ENCODE measurements around the gene THOC7. TPM values are rescaled to one million over a fixed set of nuclear protein-coding genes. Genes with fewer than 3 reads are reported as not detected.

Gene THOC7
- total RNA-seq, 1 donor from 2014 or later: 48.9 TPM

DNA sequence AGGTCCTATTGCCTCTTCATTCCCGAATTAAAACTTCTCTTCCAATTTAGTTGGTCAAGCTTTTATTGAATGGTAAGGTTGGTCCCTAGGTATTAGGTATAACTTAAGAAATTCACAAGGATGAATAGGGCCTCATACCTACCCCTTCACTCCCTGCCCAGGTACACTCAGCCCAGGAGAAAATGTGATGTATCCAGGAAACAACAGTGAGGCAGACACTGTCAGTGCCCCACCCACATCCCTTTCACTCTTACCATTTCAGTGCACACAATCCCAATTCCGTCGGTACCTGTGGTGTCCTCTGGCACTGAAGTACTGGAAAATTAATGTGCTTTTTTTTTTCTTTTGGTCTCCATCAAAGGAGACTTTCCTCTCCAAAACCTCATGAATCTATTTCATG is 55.0 kb downstream of the THOC7 start:
- H3K27me3 Mint-ChIP-seq (ENCODE audit: low read depth): no peaks in the 10 kb centered on the region
- H3K4me1 Mint-ChIP-seq (ENCODE audit: low read depth): no peaks in the 10 kb centered on the region
- DNase-seq (ENCODE audit: low spot score): no peak
- peaks cover 3% of the 10 kb centered on the region for H3K9me3 Mint-ChIP-seq (ENCODE audit: low read depth)
- TF ChIP-seq, protein P1, sequence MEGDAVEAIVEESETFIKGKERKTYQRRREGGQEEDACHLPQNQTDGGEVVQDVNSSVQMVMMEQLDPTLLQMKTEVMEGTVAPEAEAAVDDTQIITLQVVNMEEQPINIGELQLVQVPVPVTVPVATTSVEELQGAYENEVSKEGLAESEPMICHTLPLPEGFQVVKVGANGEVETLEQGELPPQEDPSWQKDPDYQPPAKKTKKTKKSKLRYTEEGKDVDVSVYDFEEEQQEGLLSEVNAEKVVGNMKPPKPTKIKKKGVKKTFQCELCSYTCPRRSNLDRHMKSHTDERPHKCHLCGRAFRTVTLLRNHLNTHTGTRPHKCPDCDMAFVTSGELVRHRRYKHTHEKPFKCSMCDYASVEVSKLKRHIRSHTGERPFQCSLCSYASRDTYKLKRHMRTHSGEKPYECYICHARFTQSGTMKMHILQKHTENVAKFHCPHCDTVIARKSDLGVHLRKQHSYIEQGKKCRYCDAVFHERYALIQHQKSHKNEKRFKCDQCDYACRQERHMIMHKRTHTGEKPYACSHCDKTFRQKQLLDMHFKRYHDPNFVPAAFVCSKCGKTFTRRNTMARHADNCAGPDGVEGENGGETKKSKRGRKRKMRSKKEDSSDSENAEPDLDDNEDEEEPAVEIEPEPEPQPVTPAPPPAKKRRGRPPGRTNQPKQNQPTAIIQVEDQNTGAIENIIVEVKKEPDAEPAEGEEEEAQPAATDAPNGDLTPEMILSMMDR (IDR thresholded peaks at IDR 0.05): no peak
- H3K4me3 Mint-ChIP-seq (ENCODE audit: unreplicated experiment): no peak overlapping the region
- H3K27ac Mint-ChIP-seq (ENCODE audit: unreplicated experiment): no peak overlapping the region
- no peaks in the 10 kb centered on the region for H3K36me3 Mint-ChIP-seq (ENCODE audit: low read depth)

DNA sequence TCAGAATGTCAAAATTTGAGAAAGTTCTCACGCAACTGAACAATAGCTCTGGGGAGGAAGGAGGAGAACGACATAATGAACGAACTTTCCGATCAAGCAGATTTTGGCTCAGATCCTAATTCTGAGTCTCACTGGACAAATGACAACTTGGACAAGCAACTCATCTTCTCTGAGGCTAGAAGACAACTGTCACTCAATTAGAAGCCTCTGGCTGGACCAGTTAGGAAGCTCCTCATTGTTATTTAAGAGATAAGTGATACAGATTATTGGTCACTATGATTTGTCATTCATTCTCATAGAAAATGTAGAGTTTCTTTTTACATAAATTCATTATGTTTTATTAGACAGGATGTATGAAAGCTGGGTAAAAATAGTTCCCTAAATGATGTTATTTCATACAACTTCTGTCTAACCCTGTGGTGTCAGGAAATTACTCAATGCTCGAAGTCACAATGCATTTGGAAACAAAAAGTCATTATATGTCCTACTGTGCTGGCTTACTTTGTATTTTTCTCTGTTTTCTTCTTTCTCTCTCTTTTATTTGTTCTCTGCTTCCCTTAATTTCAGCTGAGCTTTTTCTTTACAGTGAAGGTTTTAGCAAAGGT is 55.5 kb downstream of the THOC7 start:
- Mint-ChIP-seq H3K27ac (ENCODE audit: unreplicated experiment) (no peak overlapping the region), H3K4me3 (ENCODE audit: unreplicated experiment) (no peak overlapping the region), H3K27me3 (ENCODE audit: low read depth) (peaks cover 2% of the 10 kb centered on the region), H3K4me1 (ENCODE audit: low read depth) (no peaks in the 10 kb centered on the region), H3K36me3 (ENCODE audit: low read depth) (no peaks in the 10 kb centered on the region), H3K9me3 (ENCODE audit: low read depth) (peaks cover 3% of the 10 kb centered on the region)
- TF ChIP-seq, protein P1 (IDR thresholded peaks at IDR 0.05): no peak
- no peak for DNase-seq (ENCODE audit: low spot score)

DNA sequence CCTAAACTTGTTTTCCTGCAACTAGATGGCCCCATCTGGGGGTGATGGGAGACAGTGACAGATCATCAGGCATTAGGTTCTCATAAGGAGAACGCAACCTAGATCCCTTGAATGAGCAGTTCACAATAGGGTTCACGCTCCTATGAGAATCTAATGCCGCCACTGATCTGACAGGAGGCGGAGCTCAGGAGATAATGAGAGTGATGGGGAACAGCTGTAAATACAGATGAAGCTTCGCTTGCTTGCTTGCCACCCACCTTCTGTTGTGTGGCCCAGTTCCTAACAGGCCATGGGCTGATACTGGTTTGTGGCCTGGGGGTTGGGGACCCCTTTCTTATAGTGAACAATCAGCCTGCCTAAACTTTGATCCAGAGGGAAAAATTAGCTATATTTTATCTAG is 59.7 kb downstream of the THOC7 start:
- TF ChIP-seq, protein P1 (IDR thresholded peaks at IDR 0.05): no peak
- no peaks in the 10 kb centered on the region for H3K4me1 Mint-ChIP-seq (ENCODE audit: low read depth)
- H3K27ac Mint-ChIP-seq (ENCODE audit: unreplicated experiment): no peak overlapping the region
- no peaks in the 10 kb centered on the region for H3K36me3 Mint-ChIP-seq (ENCODE audit: low read depth)
- no peak overlapping the region for H3K4me3 Mint-ChIP-seq (ENCODE audit: unreplicated experiment)
- DNase-seq (ENCODE audit: low spot score): no peak
- H3K27me3 Mint-ChIP-seq (ENCODE audit: low read depth): peaks cover 3% of the 10 kb centered on the region
- H3K9me3 Mint-ChIP-seq (ENCODE audit: low read depth): peaks cover 3% of the 10 kb centered on the region

DNA sequence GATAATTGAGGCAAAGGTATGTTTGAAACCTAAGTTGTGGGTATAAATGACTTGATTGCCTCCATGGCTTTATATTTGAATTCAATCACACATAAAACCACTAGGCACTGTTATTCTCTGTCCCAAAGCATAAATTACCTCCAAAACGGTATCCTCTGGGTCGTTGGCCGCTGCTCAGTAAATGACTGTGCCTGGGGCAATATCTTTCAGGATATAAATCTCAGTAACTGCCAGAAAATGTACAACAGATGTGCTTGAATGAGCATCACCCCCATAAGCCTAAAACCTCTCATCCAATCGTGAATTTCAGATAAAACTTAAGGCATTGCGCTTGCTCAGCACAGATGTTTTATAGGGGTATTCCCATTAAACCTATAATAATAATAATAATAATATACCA is 63.5 kb downstream of the THOC7 start:
- H3K36me3 Mint-ChIP-seq (ENCODE audit: low read depth): no peaks in the 10 kb centered on the region
- H3K27me3 Mint-ChIP-seq (ENCODE audit: low read depth): peaks cover 9% of the 10 kb centered on the region
- H3K9me3 Mint-ChIP-seq (ENCODE audit: low read depth): no peaks in the 10 kb centered on the region
- TF ChIP-seq, protein P1 (IDR thresholded peaks at IDR 0.05): no peak
- DNase-seq (ENCODE audit: low spot score): no peak
- H3K27ac Mint-ChIP-seq (ENCODE audit: unreplicated experiment): no peak overlapping the region
- no peak overlapping the region for H3K4me3 Mint-ChIP-seq (ENCODE audit: unreplicated experiment)
- H3K4me1 Mint-ChIP-seq (ENCODE audit: low read depth): no peaks in the 10 kb centered on the region

DNA sequence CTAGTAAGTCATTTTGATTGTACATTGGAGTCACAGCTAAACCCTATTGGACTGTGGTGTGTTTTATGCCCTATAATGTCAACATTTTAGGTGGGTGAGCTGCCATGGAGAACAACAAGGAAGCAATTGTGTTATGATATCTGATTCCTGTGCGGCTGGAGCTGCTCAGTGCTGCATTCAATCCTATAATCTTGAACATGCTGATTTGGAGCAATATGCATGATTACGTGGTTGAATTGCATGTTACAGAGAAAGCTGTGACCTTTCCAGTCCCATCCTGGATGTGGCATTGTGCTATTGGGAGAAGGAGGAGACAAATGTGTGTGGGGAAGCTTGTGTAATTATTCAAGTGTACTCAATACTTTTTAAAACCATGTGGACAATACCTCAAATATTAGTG is 64.7 kb downstream of the THOC7 start:
- TF ChIP-seq, protein P1 (IDR thresholded peaks at IDR 0.05): no peak
- Mint-ChIP-seq H3K4me3 (ENCODE audit: unreplicated experiment) (no peak overlapping the region), H3K36me3 (ENCODE audit: low read depth) (no peaks in the 10 kb centered on the region), H3K27ac (ENCODE audit: unreplicated experiment) (no peak overlapping the region), H3K9me3 (ENCODE audit: low read depth) (no peaks in the 10 kb centered on the region), H3K4me1 (ENCODE audit: low read depth) (no peaks in the 10 kb centered on the region), H3K27me3 (ENCODE audit: low read depth) (peaks cover 9% of the 10 kb centered on the region)
- no peak for DNase-seq (ENCODE audit: low spot score)

Data from chondrocyte (in vitro differentiated cells).